Skeletal muscle tissue (tissue), 2 donors: ENCODE data around the gene MYL1. TPM values are rescaled to one million over a fixed set of nuclear protein-coding genes. Genes with fewer than 3 reads are reported as not detected.

Source experiments
- small RNA-seq: library from RNA; depleted of rRNA; stranded (forward); fragments of <200 nt; gene quantifications from one replicate; pipeline ENCODE3, GENCODE V24; 2014
- total RNA-seq: library from RNA; depleted of rRNA; stranded (reverse); fragments of >200 nt; gene quantifications from one replicate; pipeline ENCODE4 v1.2.3, GENCODE V29; 2014

Gene MYL1
- total RNA-seq, 1 donor from 2014 or later = 6,507 TPM

Small RNA genes within 50 kb of the gene (small RNA-seq; reads per million reads assigned to genes)
- gene RF00019 = not detected

Other genes with a start within 250 kb of the MYL1 start
- gene KANSL1L, start 143.8 kb downstream of the MYL1 start, total RNA-seq = 88.2 TPM
- gene ACADL, start 89.7 kb downstream of the MYL1 start, total RNA-seq = 4.7 TPM
- gene LANCL1, start 161.6 kb upstream of the MYL1 start, total RNA-seq = 33.4 TPM
- 3.7 TPM for gene CPS1, start 241.4 kb upstream of the MYL1 start, total RNA-seq